Left ventricle myocardium inferior (tissue), 1 donor: ENCODE measurements around the gene ACOD1. TPM values are rescaled to one million over a fixed set of nuclear protein-coding genes. Genes with fewer than 3 reads are reported as not detected.

Experiments
- DNase-seq: peaks from one replicate; pipeline ENCODE4 v3.0.0-alpha.2; 2020
- H3K27ac ChIP-seq: fragments of 200-600 bp; replicated peaks from 2 replicates; pipeline ENCODE4 v1.8.0; 2021
- H3K27me3 ChIP-seq: fragments of 200-600 bp; 2 replicates; pipeline ENCODE4 v1.8.0; 2021; ENCODE audit warnings: low read depth
- H3K36me3 ChIP-seq: fragments of 200-600 bp; 2 replicates; pipeline ENCODE4 v1.8.0; 2021
- H3K4me1 ChIP-seq: fragments of 200-600 bp; 2 replicates; pipeline ENCODE4 v1.8.0; 2021
- H3K4me3 ChIP-seq: fragments of 200-600 bp; 2 replicates; pipeline ENCODE4 v1.8.0; 2021; ENCODE audit warnings: mild to moderate bottlenecking, moderate library complexity
- H3K9me3 ChIP-seq: fragments of 200-600 bp; replicated peaks from 2 replicates; pipeline ENCODE4 v1.8.0; 2021
- intact Hi-C: fragments of 100-400 bp; cut with micrococcal nuclease; formaldehyde crosslinking; loops from one replicate; pipeline ENCODE4 v1.11.0; 2022
- total RNA-seq: library from RNA; stranded (reverse); fragmentation: NEBNext Ultra II Directional; extraction: Animal tissue kit (Norgen Biotek cat#: 25700); gene quantifications from one replicate; pipeline ENCODE4 v1.2.1, GENCODE V29; 2021
- TF ChIP-seq, protein P1 (sequence below): fragments of 200-600 bp; IDR thresholded peaks from 2 replicates; pipeline ENCODE4 v1.8.0; 2021; ENCODE audit warnings: antibody characterized with exemption, mild to moderate bottlenecking, borderline replicate concordance
- donor health status: DM: no; HTN: yes; CAD: no; lungs with severe emphysema.

Gene ACOD1
- total RNA-seq, 1 donor from 2014 or later: not detected

DNA sequence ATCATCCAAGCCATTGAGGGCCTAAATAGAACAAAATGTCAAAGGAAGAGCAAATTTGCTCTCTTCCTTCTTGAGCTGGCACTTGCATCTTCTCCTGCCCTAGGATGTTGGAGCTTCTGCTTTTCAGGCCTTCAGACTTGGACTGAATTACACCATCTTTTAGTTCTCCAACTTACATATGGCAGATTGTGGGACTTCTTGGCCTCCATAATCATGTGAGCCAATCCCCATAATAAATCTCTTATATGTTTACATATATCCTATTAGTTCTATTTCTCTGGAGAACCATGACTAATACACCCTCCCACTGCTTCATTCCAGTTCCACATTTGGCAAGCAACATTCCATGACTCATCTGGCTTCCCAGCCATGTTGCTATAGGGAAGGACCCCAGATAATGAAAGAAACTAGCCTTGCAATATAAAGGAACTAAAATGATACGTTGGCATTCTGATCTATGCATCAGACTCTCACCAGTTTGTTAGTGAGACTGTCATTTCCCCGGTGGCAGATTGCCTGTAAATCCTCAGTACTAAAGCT is 11.0 kb upstream of the ACOD1 start:
- H3K9me3 ChIP-seq: peaks cover 5% of the 10 kb centered on the region
- H3K4me1 ChIP-seq: no peaks in the 10 kb centered on the region
- H3K4me3 ChIP-seq: no peak overlapping the region
- no peaks in the 10 kb centered on the region for H3K36me3 ChIP-seq
- intact Hi-C loops: no loop called here
- H3K27me3 ChIP-seq: no peaks in the 10 kb centered on the region
- no peak overlapping the region for H3K27ac ChIP-seq
- TF ChIP-seq, protein P1, sequence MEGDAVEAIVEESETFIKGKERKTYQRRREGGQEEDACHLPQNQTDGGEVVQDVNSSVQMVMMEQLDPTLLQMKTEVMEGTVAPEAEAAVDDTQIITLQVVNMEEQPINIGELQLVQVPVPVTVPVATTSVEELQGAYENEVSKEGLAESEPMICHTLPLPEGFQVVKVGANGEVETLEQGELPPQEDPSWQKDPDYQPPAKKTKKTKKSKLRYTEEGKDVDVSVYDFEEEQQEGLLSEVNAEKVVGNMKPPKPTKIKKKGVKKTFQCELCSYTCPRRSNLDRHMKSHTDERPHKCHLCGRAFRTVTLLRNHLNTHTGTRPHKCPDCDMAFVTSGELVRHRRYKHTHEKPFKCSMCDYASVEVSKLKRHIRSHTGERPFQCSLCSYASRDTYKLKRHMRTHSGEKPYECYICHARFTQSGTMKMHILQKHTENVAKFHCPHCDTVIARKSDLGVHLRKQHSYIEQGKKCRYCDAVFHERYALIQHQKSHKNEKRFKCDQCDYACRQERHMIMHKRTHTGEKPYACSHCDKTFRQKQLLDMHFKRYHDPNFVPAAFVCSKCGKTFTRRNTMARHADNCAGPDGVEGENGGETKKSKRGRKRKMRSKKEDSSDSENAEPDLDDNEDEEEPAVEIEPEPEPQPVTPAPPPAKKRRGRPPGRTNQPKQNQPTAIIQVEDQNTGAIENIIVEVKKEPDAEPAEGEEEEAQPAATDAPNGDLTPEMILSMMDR: no peak
- DNase-seq: no peak

DNA sequence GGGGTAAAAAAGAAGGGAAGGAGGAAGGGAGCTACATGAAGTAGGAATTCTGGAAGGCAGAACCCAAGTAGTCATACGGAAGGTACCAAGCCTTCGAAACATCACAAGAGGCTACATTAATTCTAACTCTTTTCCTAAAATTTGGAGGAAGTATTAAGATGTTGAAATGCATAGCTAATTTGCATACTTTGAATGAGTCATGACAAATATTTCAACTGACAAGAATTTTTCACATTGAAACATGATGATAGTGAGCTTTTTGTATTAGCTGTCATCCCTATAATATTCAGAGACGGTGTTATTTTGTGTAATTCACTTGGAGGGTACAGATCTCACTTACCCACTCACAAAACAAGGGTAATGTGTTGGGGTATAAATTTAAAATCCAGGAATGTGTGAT is 9.1 kb upstream of the ACOD1 start:
- intact Hi-C loops: no loop called here
- Histone ChIP-seq H3K4me3 (no peak overlapping the region), H3K27ac (no peak overlapping the region), H3K36me3 (no peaks in the 10 kb centered on the region), H3K4me1 (no peaks in the 10 kb centered on the region), H3K9me3 (peaks cover 5% of the 10 kb centered on the region), H3K27me3 (no peaks in the 10 kb centered on the region)
- DNase-seq: no peak
- TF ChIP-seq, protein P1: no peak

DNA sequence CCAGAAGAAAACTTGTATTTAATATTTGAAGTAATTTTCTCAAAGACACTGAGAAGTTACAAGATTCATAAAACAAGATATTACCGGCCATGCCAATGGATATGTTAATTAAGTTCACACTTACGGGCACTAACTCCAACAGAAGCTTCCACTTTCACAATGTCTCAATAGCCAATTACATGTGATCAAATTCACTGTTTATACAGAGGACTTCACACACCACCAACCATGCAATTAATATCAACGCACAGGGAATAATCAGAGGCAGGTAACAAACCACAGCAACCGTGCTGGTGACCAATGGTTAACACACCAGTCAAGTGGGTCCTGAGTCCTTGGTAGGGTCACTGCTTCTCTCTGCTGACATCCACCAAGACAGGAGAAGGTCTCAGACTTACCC is 5.9 kb upstream of the ACOD1 start:
- DNase-seq: no peak
- Histone ChIP-seq H3K9me3 (peaks cover 6% of the 10 kb centered on the region), H3K27ac (no peak overlapping the region), H3K36me3 (no peaks in the 10 kb centered on the region), H3K4me3 (no peak overlapping the region), H3K4me1 (no peaks in the 10 kb centered on the region), H3K27me3 (no peaks in the 10 kb centered on the region)
- TF ChIP-seq, protein P1: no peak
- intact Hi-C loops: no loop called here

DNA sequence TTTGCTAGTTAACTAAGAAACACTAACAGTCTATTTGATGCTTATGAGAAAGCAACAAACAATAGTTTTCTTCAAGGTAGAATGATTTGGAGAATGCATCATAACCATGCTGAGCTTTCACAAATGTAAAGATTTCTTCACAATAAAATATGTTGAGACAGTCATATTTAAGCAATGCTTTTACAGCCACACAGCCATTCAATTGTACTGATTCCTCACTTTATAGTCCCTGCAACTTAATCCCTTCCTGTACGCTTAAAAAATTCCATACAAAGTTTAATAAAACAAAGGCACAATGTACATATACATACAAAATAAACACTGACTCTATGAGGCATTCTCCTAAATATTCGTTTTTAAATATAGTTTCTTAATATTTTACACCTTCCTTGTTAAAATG is 4.7 kb upstream of the ACOD1 start:
- H3K4me1 ChIP-seq: no peaks in the 10 kb centered on the region
- TF ChIP-seq, protein P1: no peak

DNA sequence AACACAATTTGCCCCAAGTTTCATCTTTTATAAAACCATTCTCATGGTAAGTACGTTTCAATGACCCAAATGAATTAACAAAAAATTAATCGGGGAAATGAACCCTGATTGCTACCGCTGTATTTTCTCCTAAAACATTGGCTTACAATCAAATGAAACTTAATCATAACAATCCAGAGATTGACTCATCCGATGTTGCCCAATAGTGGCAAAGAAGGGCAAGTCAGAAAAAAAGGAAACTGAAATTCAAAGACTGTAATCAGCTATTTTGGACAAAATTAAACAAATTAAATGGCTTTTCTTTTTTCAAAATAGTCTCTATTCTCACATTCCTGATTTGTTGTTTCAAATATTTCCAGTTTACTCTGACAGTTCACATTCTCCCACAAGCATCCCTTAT is 3.9 kb upstream of the ACOD1 start:
- H3K27ac ChIP-seq: no peak overlapping the region
- H3K4me1 ChIP-seq: no peaks in the 10 kb centered on the region
- intact Hi-C loops: no loop called here
- H3K9me3 ChIP-seq: peaks cover 6% of the 10 kb centered on the region
- TF ChIP-seq, protein P1: no peak
- H3K27me3 ChIP-seq: no peaks in the 10 kb centered on the region
- no peaks in the 10 kb centered on the region for H3K36me3 ChIP-seq
- no peak overlapping the region for H3K4me3 ChIP-seq
- DNase-seq: no peak

More for the DNA sequence above, 4.7 kb upstream of the ACOD1 start:
- no peaks in the 10 kb centered on the region for H3K27me3 ChIP-seq
- H3K9me3 ChIP-seq: peaks cover 6% of the 10 kb centered on the region
- H3K36me3 ChIP-seq: no peaks in the 10 kb centered on the region
- no peak overlapping the region for H3K4me3 ChIP-seq
- intact Hi-C loops: no loop called here
- no peak overlapping the region for H3K27ac ChIP-seq
- DNase-seq: no peak
